HG03460 (cell line): Measurements from ENCODE around the gene PTGIS.

Experiments used
- ATAC-seq: cut with Tn5 transposase; IDR thresholded peaks from one replicate; pipeline ENCODE4 v1.9.1; 2021; ENCODE audit not compliant: unreplicated experiment

PTGIS gene

GRCh38 chr20:49476016-49476355 is 92.0 kb downstream of the PTGIS start:
- no peak for ATAC-seq

GRCh38 chr20:49475292-49476015 is 92.5 kb downstream of the PTGIS start:
- no peak for ATAC-seq

- ATAC-seq = no peak
Measured at GRCh38 chr20:49471397-49471796, 96.5 kb downstream of the PTGIS start.

GRCh38 chr20:49470922-49471321 is 97.0 kb downstream of the PTGIS start:
- ATAC-seq = no peak

GRCh38 chr20:49469060-49469459 is 98.9 kb downstream of the PTGIS start:
- no peak for ATAC-seq

- no peak for ATAC-seq
Measured at GRCh38 chr20:49468412-49468811, 99.5 kb downstream of the PTGIS start.

- no peak for ATAC-seq
Measured at GRCh38 chr20:49466114-49466912, 101.6 kb downstream of the PTGIS start.

- ATAC-seq = no peak
Measured at GRCh38 chr20:49464556-49464955, 103.4 kb downstream of the PTGIS start.

- ATAC-seq = no peak
Measured at GRCh38 chr20:49462626-49463025, 105.3 kb downstream of the PTGIS start.

- no peak for ATAC-seq
Measured at GRCh38 chr20:49461894-49462620, 105.9 kb downstream of the PTGIS start.

- no peak for ATAC-seq
Measured at GRCh38 chr20:49460916-49461315, 107.0 kb downstream of the PTGIS start.

- ATAC-seq = no peak
Measured at GRCh38 chr20:49460131-49460530, 107.8 kb downstream of the PTGIS start.

- ATAC-seq = no peak
Measured at GRCh38 chr20:49459684-49460083, 108.3 kb downstream of the PTGIS start.

GRCh38 chr20:49457444-49457843 is 110.5 kb downstream of the PTGIS start:
- ATAC-seq = no peak

- no peak for ATAC-seq
Measured at GRCh38 chr20:49456646-49457045, 111.3 kb downstream of the PTGIS start.

- ATAC-seq = no peak
Measured at GRCh38 chr20:49455691-49456090, 112.2 kb downstream of the PTGIS start.
